Measurements from ENCODE around the gene FGF11.

FGF11 gene

GRCh38 chr17:7437369-7437863, 1.9 kb upstream of the FGF11 start:
- DNase-seq (ENCODE audit: low read depth): no peak
- no peak for TF ChIP-seq CTCF (IDR thresholded peaks at IDR 0.05; ENCODE audit: control insufficient read depth, extremely low read depth, insufficient read depth)
- H3K4me3 ChIP-seq (ENCODE audit: low read depth, low read length): no peak overlapping the region

- H3K4me3 ChIP-seq (ENCODE audit: low read depth, low read length): no peak overlapping the region
- no peak for DNase-seq (ENCODE audit: low read depth)
- no peak for TF ChIP-seq CTCF (IDR thresholded peaks at IDR 0.05; ENCODE audit: control insufficient read depth, extremely low read depth, insufficient read depth)
These were observed 1.2 kb upstream of the FGF11 start for GRCh38 chr17:7437950-7438614.

- H3K4me3 ChIP-seq (ENCODE audit: low read depth, low read length): no peak overlapping the region
- no peak for TF ChIP-seq CTCF (IDR thresholded peaks at IDR 0.05; ENCODE audit: control insufficient read depth, extremely low read depth, insufficient read depth)
- DNase-seq (ENCODE audit: low read depth): no peak
These were observed 454 bp upstream of the FGF11 start for GRCh38 chr17:7438656-7439460.

- TF ChIP-seq CTCF (IDR thresholded peaks at IDR 0.05; ENCODE audit: control insufficient read depth, extremely low read depth, insufficient read depth): no peak
- DNase-seq (ENCODE audit: low read depth): no peak
- no peak overlapping the region for H3K4me3 ChIP-seq (ENCODE audit: low read depth, low read length)
These were observed 961 bp downstream of the FGF11 start for GRCh38 chr17:7440113-7440833.

DNA sequence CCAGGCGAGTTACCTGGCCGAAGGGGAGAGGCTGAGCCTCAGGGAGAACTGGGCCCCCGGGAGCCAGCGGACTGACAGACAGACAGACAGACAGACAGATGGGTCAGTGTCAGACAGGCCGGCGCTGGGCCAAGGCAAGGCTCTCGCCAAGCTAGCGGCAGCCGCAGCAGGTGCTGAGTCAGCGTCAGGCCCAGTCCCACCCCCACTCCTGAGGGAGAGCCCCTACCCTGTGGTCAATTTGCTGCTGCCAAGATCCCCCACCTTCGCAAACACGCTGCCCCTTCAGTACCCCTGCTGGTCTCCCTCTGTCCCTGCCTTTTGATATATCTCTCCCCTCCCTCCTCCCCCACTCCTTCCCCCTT, 1.5 kb downstream of the FGF11 start:
- TF ChIP-seq CTCF (IDR thresholded peaks at IDR 0.05; ENCODE audit: control insufficient read depth, extremely low read depth, insufficient read depth): no peak
- H3K4me3 ChIP-seq (ENCODE audit: low read depth, low read length): no peak overlapping the region
- DNase-seq (ENCODE audit: low read depth): no peak

DNA sequence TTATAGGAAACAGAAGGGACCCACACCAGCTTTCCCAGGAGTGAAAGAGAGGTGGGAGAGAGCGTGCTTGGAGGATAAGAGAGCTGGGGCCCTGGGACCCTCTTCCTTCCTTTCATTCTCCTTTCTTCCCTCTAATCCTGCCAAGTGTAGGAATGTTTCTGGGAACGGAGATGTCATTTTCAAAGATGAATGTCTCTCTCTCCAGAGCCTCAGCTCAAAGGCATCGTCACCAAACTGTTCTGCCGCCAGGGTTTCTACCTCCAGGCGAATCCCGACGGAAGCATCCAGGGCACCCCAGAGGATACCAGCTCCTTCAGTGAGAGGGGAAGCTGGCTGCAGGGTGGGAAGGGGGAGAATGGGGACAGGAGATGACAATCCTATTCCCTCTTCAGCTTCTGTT, 2.0 kb downstream of the FGF11 start:
- no peak for TF ChIP-seq CTCF (IDR thresholded peaks at IDR 0.05; ENCODE audit: control insufficient read depth, extremely low read depth, insufficient read depth)
- no peak for DNase-seq (ENCODE audit: low read depth)
- no peak overlapping the region for H3K4me3 ChIP-seq (ENCODE audit: low read depth, low read length)
